Inflammatory macrophage treated with lipopolysaccharide for 1 hour (primary cell): ENCODE measurements around the gene PTGDR2.
A peak's percentile ranks its signal among the peaks of the same experiment; 100 is the strongest.

Experiments used
- DNase-seq, 2 donors: peaks; one replicate each; pipeline ENCODE4 v3.0.0-alpha.2; 2020 to 2022

Gene PTGDR2

GRCh38 chr11:60873533-60873932 lies 17.8 kb upstream of the PTGDR2 start:
- no peak for DNase-seq

GRCh38 chr11:60872961-60873524 lies 17.3 kb upstream of the PTGDR2 start:
- peak; percentile 42 to 46 for DNase-seq

- peak; percentile 41 to 42 for DNase-seq
Measured at GRCh38 chr11:60872124-60872960, 16.6 kb upstream of the PTGDR2 start.

GRCh38 chr11:60871378-60872061 lies 15.8 kb upstream of the PTGDR2 start:
- DNase-seq, result no peak

GRCh38 chr11:60870733-60871377 lies 15.1 kb upstream of the PTGDR2 start:
- no peak for DNase-seq

GRCh38 chr11:60870276-60870675 lies 14.5 kb upstream of the PTGDR2 start:
- DNase-seq, result no peak

GRCh38 chr11:60869451-60869825 lies 13.7 kb upstream of the PTGDR2 start:
- no peak for DNase-seq

GRCh38 chr11:60868682-60869450 lies 13.1 kb upstream of the PTGDR2 start:
- DNase-seq, result no peak

- DNase-seq, result no peak
Measured at GRCh38 chr11:60867871-60868681, 12.3 kb upstream of the PTGDR2 start.

- no peak for DNase-seq
Measured at GRCh38 chr11:60866911-60867870, 11.4 kb upstream of the PTGDR2 start, which contains the start of gene ZP1. ZP1 (plus strand) TSS chr11:60867542; CDS start chr11:60867562, 20 bp downstream.

GRCh38 chr11:60864856-60865513 lies 9.2 kb upstream of the PTGDR2 start:
- DNase-seq, result no peak

GRCh38 chr11:60863550-60864521 lies 8.1 kb upstream of the PTGDR2 start:
- DNase-seq, result no peak

- no peak for DNase-seq
Measured at GRCh38 chr11:60862171-60862570, 6.4 kb upstream of the PTGDR2 start.

- no peak for DNase-seq
Measured at GRCh38 chr11:60860943-60861342, 5.2 kb upstream of the PTGDR2 start.

- DNase-seq, result no peak
Measured at GRCh38 chr11:60859616-60860250, 4.0 kb upstream of the PTGDR2 start.

GRCh38 chr11:60858731-60859464 lies 3.1 kb upstream of the PTGDR2 start:
- DNase-seq, result no peak

- no peak for DNase-seq
Measured at GRCh38 chr11:60858236-60858635, 2.5 kb upstream of the PTGDR2 start.
